ENCODE measurements around the gene MLXIP.

- TF ChIP-seq CTCF (IDR thresholded peaks at IDR 0.05; ENCODE audit: insufficient read depth, low read length, poor library complexity, severe bottlenecking) (no peak), EZH2phosphoT487 (conservative IDR thresholded peaks at IDR 0.05; ENCODE audit: low read length) (no peak)
Observed at GRCh38 chr12:122036153-122036552, 42.4 kb upstream of the MLXIP start.
